HepG2 (cell line): ENCODE results near the gene GRIP1. TPM values are rescaled to one million over a fixed set of nuclear protein-coding genes. Genes with fewer than 3 reads are reported as not detected.

Source experiments
- ATAC-seq: fragments of 200-7000 bp; cut with Tn5 transposase; 3 replicates; pipeline ENCODE4 v1.9.1; 2020; ENCODE audit warnings: mild to moderate bottlenecking, moderate library complexity
- BruUV-seq: library from RNA; stranded (reverse); fragments of 400-500 nt; replicated peaks from 2 replicates; lab custom pipeline; 2021; lab: Mats Ljungman, UMichigan
- CTCF ChIA-PET: fragments of 300-600 bp; formaldehyde crosslinking; extraction: SDS; loops from one replicate; lab custom pipeline; 2021; ENCODE audit warnings: low total read pairs, inconsistent platforms, low intra/inter-chr PET ratio; lab: Yijun Ruan, JAX
- POLR2A ChIA-PET: fragments of 350-600 bp; sonication (Branson Sonifier 250); formaldehyde crosslinking; loops from one replicate; lab custom pipeline; 2020; ENCODE audit warnings: antibody characterized with exemption, inconsistent platforms; lab: Yijun Ruan, JAX
- DNase-seq: peaks from one replicate; pipeline ENCODE4 v3.0.0-alpha.2; 2015; ENCODE audit warnings: low spot score
- FAIRE-seq: peaks from 3 replicates; lab custom pipeline; 2011; peaks lifted over from hg19 to GRCh38; lab: Jason Lieb, UNC
- H2AFZ ChIP-seq: one replicate; pipeline ENCODE4 v1.6.1; 2011; ENCODE audit warnings: low read length, inconsistent platforms
- H3K27ac ChIP-seq: fragments of 300-600 bp; 3 replicates; pipeline ENCODE4 v1.8.0; 2011; ENCODE audit warnings: mixed run types, mild to moderate bottlenecking, mixed read lengths, low read length, inconsistent platforms; ENCODE audit not compliant: insufficient read depth; ENCODE audit errors: extremely low read length
- H3K27me3 ChIP-seq, 2 experiments: fragments of 200-600 bp in 1 of 2; 2 replicates in 1 of 2; 3 replicates in 1 of 2; pipeline versions ENCODE4 v1.6.0 to v1.8.0; 2011; ENCODE audit warnings: low read length in 2 of 2, mild to moderate bottlenecking in 2 of 2, moderate library complexity in 2 of 2, inconsistent platforms in 1 of 2; ENCODE audit not compliant: insufficient read depth in 2 of 2, control insufficient read depth in 1 of 2
- H3K36me3 ChIP-seq, 2 experiments: fragments of 200-600 bp in 1 of 2; replicated peaks in 1 of 2; 2 replicates in 1 of 2; 3 replicates in 1 of 2; pipeline versions ENCODE4 v1.5.1 to v1.8.0; 2011; ENCODE audit warnings: low read length in 2 of 2, inconsistent platforms in 1 of 2; ENCODE audit not compliant: insufficient read depth in 2 of 2, control insufficient read depth in 1 of 2
- H3K4me1 ChIP-seq: 2 replicates; pipeline ENCODE4 v1.5.1; 2012; ENCODE audit warnings: low read length, inconsistent platforms; ENCODE audit not compliant: insufficient read depth
- H3K4me2 ChIP-seq: 2 replicates; pipeline ENCODE4 v1.6.0; 2011; ENCODE audit warnings: low read depth, low read length, inconsistent platforms
- H3K4me3 ChIP-seq, 3 experiments: fragments of 200-600 bp in 1 of 3; sonication (generic), shearing (Covaris generic) in 1 of 3; replicated peaks in 1 of 3; 2 replicates each; pipeline ENCODE4 v1.5.1; 2011 to 2016; ENCODE audit warnings: low read length in 3 of 3, inconsistent platforms in 2 of 3, low read depth in 2 of 3, mild to moderate bottlenecking in 2 of 3, control low read depth in 1 of 3, mixed read lengths in 1 of 3; ENCODE audit not compliant: insufficient read depth in 1 of 3
- H3K79me2 ChIP-seq: one replicate; pipeline ENCODE4 v1.6.1; 2011; ENCODE audit warnings: low read length, inconsistent platforms; ENCODE audit not compliant: insufficient read depth
- H3K9ac ChIP-seq: 2 replicates; pipeline ENCODE4 v1.6.0; 2011; ENCODE audit warnings: mild to moderate bottlenecking, low read depth, low read length, inconsistent platforms; ENCODE audit not compliant: insufficient read depth
- H3K9me3 ChIP-seq: 2 replicates; pipeline ENCODE4 v1.5.1; 2012; ENCODE audit warnings: mild to moderate bottlenecking, low read length
- H4K20me1 ChIP-seq: 2 replicates; pipeline ENCODE4 v1.6.0; 2011; ENCODE audit warnings: inconsistent platforms, mild to moderate bottlenecking, low read length, moderate library complexity; ENCODE audit not compliant: insufficient read depth
- AGO1 ChIP-seq: fragments of 200-400 bp; formaldehyde crosslinking; IDR thresholded peaks from 2 replicates; pipeline ENCODE4 v1.6.1; 2017; ENCODE audit warnings: mild to moderate bottlenecking, low read depth, low read length, moderate library complexity; ENCODE audit not compliant: poor library complexity, severe bottlenecking
- AKAP8 ChIP-seq: sonication (generic); formaldehyde crosslinking; IDR thresholded peaks from 2 replicates; pipeline ENCODE4 v1.5.1; 2020; ENCODE audit warnings: mild to moderate bottlenecking, missing genetic modification reagents
- ATF7-NPFF ChIP-seq: sonication (generic); formaldehyde crosslinking; IDR thresholded peaks from 2 replicates; pipeline ENCODE4 v1.8.1; 2023; ENCODE audit warnings: mild to moderate bottlenecking, low read depth, missing genetic modification reagents, moderate library complexity
- GLI4 ChIP-seq: sonication (generic); formaldehyde crosslinking; IDR thresholded peaks from 2 replicates; pipeline ENCODE4 v1.5.1; 2020; ENCODE audit warnings: missing genetic modification reagents, mild to moderate bottlenecking, moderate library complexity, borderline replicate concordance
- ISX ChIP-seq: sonication (generic); formaldehyde crosslinking; conservative IDR thresholded peaks from 2 replicates; pipeline ENCODE4 v1.5.0; 2020; ENCODE audit warnings: missing genetic modification reagents
- KDM6A ChIP-seq: IDR thresholded peaks from 2 replicates; pipeline ENCODE4 v1.6.1; 2016; ENCODE audit warnings: low read depth
- NFE2L1 ChIP-seq: sonication (generic); formaldehyde crosslinking; IDR thresholded peaks from 2 replicates; pipeline ENCODE4 v1.4.0; 2020; ENCODE audit warnings: missing genetic modification reagents, mild to moderate bottlenecking, borderline replicate concordance
- SMARCE1 ChIP-seq: fragments of 450-650 bp; IDR thresholded peaks from 2 replicates; pipeline ENCODE4 v1.6.1; 2017; ENCODE audit warnings: borderline replicate concordance
- YEATS4 ChIP-seq: sonication (generic); formaldehyde crosslinking; IDR thresholded peaks from 2 replicates; pipeline ENCODE4 v1.4.0; 2020; ENCODE audit warnings: missing genetic modification reagents, borderline replicate concordance
- YY1 ChIP-seq: IDR thresholded peaks from 2 replicates; pipeline ENCODE4 v1.6.1; 2011; ENCODE audit warnings: low read length, low read depth, moderate library complexity, mild to moderate bottlenecking; ENCODE audit not compliant: insufficient read depth, insufficient replicate concordance
- ZBTB1 ChIP-seq: sonication (generic); formaldehyde crosslinking; IDR thresholded peaks from 2 replicates; pipeline ENCODE4 v1.4.0; 2020; ENCODE audit warnings: missing genetic modification reagents, borderline replicate concordance
- ZFP82 ChIP-seq: sonication (generic); formaldehyde crosslinking; IDR thresholded peaks from 2 replicates; pipeline ENCODE4 v1.5.1; 2020; ENCODE audit warnings: mild to moderate bottlenecking, missing genetic modification reagents, borderline replicate concordance
- ZMAT3 ChIP-seq: sonication (generic); formaldehyde crosslinking; conservative IDR thresholded peaks from 2 replicates; pipeline ENCODE4 v1.7.0; 2021; ENCODE audit warnings: missing genetic modification reagents
- WGBS: methylation state at CpG from one replicate; pipeline ENCODE4 v1.1.6; 2017; ENCODE audit warnings: low lambda C conversion rate; 5-methylcytosine and 5-hydroxymethylcytosine counted together
- in situ Hi-C: cut with HindIII; loops from 2 replicates; pipeline ENCODE4 v1.10.0; 2017; ENCODE audit warnings: low pct_unique_long_range_greater_than_20kb; ENCODE audit not compliant: extremely low pct_ligation_motif_present
- intact Hi-C: fragments of 100-400 bp; cut with micrococcal nuclease; formaldehyde crosslinking; loops from one replicate; pipeline ENCODE4 v1.10.0; 2022; ENCODE audit not compliant: unreplicated experiment
- polyA plus RNA-seq, 8 experiments: library from polyadenylated mRNA; depleted of rRNA in 3 of 8; stranded (reverse) in 7 of 8; unstranded in 1 of 8; fragments of >200 nt; fragmentation: Illumina TruSeq in 4 of 8; extraction: Trizol in 4 of 8; gene quantifications; 2 replicates each; pipeline versions ENCODE4 v1.2.1 to v1.2.3, GENCODE V29; 2011 to 2016; ENCODE audit warnings: low read depth in 4 of 8, missing spikeins in 1 of 8, mixed read lengths in 1 of 8; ENCODE audit not compliant: insufficient read depth in 1 of 8
- total RNA-seq, 5 experiments: library from RNA; depleted of rRNA; stranded (reverse); fragments of >200 nt; fragmentation: Illumina TruSeq; extraction: Trizol; gene quantifications; 2 replicates each; pipeline ENCODE4 v1.2.3, GENCODE V29; 2016; ENCODE audit warnings: low read depth in 1 of 5
- TF ChIP-seq, protein P1 (sequence below): IDR thresholded peaks from 2 replicates; pipeline ENCODE4 v1.6.1; 2016; ENCODE audit warnings: low read depth
- TF ChIP-seq, protein P2 (sequence below): IDR thresholded peaks from 2 replicates; pipeline ENCODE4 v1.6.1; 2016; ENCODE audit warnings: low read depth, missing genetic modification reagents, missing compliant biosample characterization
- TF ChIP-seq, protein P3 (sequence below): sonication (generic); formaldehyde crosslinking; IDR thresholded peaks from 2 replicates; pipeline ENCODE4 v1.5.0; 2020; ENCODE audit warnings: missing genetic modification reagents, mild to moderate bottlenecking, borderline replicate concordance
- TF ChIP-seq, protein P4 (sequence below): sonication (generic); formaldehyde crosslinking; IDR thresholded peaks from 2 replicates; pipeline ENCODE4 v1.4.0; 2020; ENCODE audit warnings: mild to moderate bottlenecking, missing genetic modification reagents

The GRIP1 gene
- total and polyA plus RNA-seq, 2 of the 13 experiments (the other 11 are each of a cell fraction or from before 2014, with no cell fraction given), result not detected

DNA sequence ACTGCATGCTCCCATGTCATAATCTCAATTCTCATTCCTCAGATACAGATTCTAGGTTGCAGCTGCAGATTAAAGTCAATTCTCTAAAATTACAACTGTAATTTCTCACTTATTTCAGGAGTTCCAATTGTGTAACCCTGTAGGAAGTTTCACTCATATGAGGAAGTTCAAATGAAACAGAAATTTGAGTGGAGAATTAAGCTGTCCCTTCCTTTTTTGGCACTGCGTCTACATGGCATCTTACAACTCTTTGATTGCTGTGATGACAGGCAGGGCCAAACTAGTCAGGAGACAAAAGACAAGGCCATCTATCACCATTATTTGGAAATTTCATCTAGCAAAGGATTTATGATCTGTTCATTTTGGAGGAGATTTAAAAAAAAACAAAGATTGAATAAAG is 13.3 kb upstream of the GRIP1 start:
- Histone ChIP-seq H2AFZ (no peak overlapping the region), H3K36me3 (no peaks in the 10 kb centered on the region), H3K4me2 (no peak overlapping the region), H3K79me2 (no peaks in the 10 kb centered on the region), H3K9ac (no peak overlapping the region), H3K9me3 (no peaks in the 10 kb centered on the region), H3K27me3 (no peaks in the 10 kb centered on the region), H4K20me1 (no peaks in the 10 kb centered on the region), H3K27ac (no peak overlapping the region), H3K4me3 (no peak overlapping the region), H3K4me1 (no peaks in the 10 kb centered on the region)
- in situ Hi-C loops, result no loop called here
- no TSS peak for BruUV-seq
- ChIA-PET CTCF (no interaction called here), POLR2A (no interaction called here)
- FAIRE-seq (no peak), DNase-seq (no peak), ATAC-seq (no peak)
- intact Hi-C loops, result loop anchor here (5.0 kb wide), 1 partner anchor 340 kb away; no protein-coding TSS in a partner anchor
- 0% methylated on average over 1 of the region's 1 CpG for WGBS
- TF ChIP-seq, protein P1, sequence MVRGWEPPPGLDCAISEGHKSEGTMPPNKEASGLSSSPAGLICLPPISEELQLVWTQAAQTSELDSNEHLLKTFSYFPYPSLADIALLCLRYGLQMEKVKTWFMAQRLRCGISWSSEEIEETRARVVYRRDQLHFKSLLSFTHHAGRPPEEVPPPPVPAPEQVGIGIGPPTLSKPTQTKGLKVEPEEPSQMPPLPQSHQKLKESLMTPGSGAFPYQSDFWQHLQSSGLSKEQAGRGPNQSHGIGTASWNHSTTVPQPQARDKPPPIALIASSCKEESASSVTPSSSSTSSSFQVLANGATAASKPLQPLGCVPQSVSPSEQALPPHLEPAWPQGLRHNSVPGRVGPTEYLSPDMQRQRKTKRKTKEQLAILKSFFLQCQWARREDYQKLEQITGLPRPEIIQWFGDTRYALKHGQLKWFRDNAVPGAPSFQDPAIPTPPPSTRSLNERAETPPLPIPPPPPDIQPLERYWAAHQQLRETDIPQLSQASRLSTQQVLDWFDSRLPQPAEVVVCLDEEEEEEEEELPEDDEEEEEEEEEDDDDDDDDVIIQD (CRISPR knock-in tag), result no peak
- no peak for TF ChIP-seq KDM6A
- TF ChIP-seq, protein P2, sequence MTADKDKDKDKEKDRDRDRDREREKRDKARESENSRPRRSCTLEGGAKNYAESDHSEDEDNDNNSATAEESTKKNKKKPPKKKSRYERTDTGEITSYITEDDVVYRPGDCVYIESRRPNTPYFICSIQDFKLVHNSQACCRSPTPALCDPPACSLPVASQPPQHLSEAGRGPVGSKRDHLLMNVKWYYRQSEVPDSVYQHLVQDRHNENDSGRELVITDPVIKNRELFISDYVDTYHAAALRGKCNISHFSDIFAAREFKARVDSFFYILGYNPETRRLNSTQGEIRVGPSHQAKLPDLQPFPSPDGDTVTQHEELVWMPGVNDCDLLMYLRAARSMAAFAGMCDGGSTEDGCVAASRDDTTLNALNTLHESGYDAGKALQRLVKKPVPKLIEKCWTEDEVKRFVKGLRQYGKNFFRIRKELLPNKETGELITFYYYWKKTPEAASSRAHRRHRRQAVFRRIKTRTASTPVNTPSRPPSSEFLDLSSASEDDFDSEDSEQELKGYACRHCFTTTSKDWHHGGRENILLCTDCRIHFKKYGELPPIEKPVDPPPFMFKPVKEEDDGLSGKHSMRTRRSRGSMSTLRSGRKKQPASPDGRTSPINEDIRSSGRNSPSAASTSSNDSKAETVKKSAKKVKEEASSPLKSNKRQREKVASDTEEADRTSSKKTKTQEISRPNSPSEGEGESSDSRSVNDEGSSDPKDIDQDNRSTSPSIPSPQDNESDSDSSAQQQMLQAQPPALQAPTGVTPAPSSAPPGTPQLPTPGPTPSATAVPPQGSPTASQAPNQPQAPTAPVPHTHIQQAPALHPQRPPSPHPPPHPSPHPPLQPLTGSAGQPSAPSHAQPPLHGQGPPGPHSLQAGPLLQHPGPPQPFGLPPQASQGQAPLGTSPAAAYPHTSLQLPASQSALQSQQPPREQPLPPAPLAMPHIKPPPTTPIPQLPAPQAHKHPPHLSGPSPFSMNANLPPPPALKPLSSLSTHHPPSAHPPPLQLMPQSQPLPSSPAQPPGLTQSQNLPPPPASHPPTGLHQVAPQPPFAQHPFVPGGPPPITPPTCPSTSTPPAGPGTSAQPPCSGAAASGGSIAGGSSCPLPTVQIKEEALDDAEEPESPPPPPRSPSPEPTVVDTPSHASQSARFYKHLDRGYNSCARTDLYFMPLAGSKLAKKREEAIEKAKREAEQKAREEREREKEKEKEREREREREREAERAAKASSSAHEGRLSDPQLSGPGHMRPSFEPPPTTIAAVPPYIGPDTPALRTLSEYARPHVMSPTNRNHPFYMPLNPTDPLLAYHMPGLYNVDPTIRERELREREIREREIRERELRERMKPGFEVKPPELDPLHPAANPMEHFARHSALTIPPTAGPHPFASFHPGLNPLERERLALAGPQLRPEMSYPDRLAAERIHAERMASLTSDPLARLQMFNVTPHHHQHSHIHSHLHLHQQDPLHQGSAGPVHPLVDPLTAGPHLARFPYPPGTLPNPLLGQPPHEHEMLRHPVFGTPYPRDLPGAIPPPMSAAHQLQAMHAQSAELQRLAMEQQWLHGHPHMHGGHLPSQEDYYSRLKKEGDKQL (CRISPR knock-in tag), result no peak
- no peak for TF ChIP-seq SMARCE1
- TF ChIP-seq YY1, result no peak
- no peak for TF ChIP-seq NFE2L1 (CRISPR knock-in tag)
- no peak for TF ChIP-seq GLI4 (CRISPR knock-in tag)
- TF ChIP-seq AGO1, result no peak
- TF ChIP-seq ZMAT3 (CRISPR knock-in tag), result no peak
- TF ChIP-seq, protein P3, sequence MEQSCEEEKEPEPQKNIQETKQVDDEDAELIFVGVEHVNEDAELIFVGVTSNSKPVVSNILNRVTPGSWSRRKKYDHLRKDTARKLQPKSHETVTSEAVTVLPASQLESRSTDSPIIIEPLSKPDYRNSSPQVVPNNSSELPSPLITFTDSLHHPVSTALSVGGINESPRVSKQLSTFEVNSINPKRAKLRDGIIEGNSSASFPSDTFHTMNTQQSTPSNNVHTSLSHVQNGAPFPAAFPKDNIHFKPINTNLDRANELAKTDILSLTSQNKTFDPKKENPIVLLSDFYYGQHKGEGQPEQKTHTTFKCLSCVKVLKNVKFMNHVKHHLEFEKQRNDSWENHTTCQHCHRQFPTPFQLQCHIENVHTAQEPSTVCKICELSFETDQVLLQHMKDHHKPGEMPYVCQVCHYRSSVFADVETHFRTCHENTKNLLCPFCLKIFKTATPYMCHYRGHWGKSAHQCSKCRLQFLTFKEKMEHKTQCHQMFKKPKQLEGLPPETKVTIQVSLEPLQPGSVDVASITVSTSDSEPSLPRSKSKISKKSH (CRISPR knock-in tag), result no peak
- no peak for TF ChIP-seq ZBTB1 (CRISPR knock-in tag)
- no peak for TF ChIP-seq AKAP8 (CRISPR knock-in tag)
- TF ChIP-seq YEATS4 (CRISPR knock-in tag), result no peak
- no peak for TF ChIP-seq ATF7-NPFF
- TF ChIP-seq ZFP82 (CRISPR knock-in tag), result no peak
- TF ChIP-seq, protein P4, sequence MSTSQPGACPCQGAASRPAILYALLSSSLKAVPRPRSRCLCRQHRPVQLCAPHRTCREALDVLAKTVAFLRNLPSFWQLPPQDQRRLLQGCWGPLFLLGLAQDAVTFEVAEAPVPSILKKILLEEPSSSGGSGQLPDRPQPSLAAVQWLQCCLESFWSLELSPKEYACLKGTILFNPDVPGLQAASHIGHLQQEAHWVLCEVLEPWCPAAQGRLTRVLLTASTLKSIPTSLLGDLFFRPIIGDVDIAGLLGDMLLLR (CRISPR knock-in tag), result no peak
- TF ChIP-seq ISX, result no peak
